ENCODE data around the gene PACSIN2.

DNA sequence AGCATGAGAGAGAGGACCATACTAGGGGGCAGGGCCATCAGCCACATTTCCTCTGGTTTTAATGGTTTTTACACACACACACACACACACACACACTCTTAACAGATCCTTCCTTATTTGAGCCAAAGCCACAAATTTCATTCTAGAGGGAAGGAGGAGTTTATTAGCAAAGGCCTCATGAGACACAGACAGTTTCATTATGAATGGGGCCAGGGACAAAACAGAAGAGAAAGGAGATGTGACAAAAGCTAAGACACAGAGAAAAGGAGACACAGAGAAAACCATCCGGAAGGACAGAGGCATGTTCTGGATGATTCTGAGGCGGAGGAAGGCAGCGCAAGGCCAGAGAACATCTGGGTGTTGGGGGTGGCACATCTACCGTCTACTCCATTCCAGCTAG, 125.6 kb downstream of the PACSIN2 start:
- no peak for TF ChIP-seq EP300 (IDR thresholded peaks at IDR 0.05)
- TF ChIP-seq POLR2A (IDR thresholded peaks at IDR 0.05) = no peak

Measured in gastroesophageal sphincter (tissue), 2 donors.